WTC11 (cell line): Measurements from ENCODE around the gene SULT2B1.

Experiments used
- ATF2 ChIP-seq: sonication (generic); formaldehyde crosslinking; IDR thresholded peaks from 2 replicates; pipeline ENCODE4 v1.8.1; 2022; ENCODE audit warnings: low read depth, missing genetic modification reagents, borderline replicate concordance
- ATF3 ChIP-seq: sonication (generic); formaldehyde crosslinking; conservative IDR thresholded peaks from 2 replicates; pipeline ENCODE4 v1.8.1; 2022; ENCODE audit warnings: mild to moderate bottlenecking, missing genetic modification reagents
- CBFB ChIP-seq: sonication (generic); formaldehyde crosslinking; IDR thresholded peaks from 2 replicates; pipeline ENCODE4 v1.8.1; 2022; ENCODE audit warnings: mild to moderate bottlenecking, low read depth, missing genetic modification reagents
- CTCF ChIP-seq: fragments of 200-600 bp; IDR thresholded peaks from 2 replicates; pipeline ENCODE4 v1.8.0; 2022; ENCODE audit warnings: antibody characterized with exemption
- ETV6 ChIP-seq: sonication (generic); formaldehyde crosslinking; IDR thresholded peaks from 2 replicates; pipeline ENCODE4 v1.8.1; 2022; ENCODE audit warnings: mild to moderate bottlenecking, missing genetic modification reagents
- FOXP4 ChIP-seq: sonication (generic); formaldehyde crosslinking; IDR thresholded peaks from 2 replicates; pipeline ENCODE4 v1.8.0; 2022; ENCODE audit warnings: mild to moderate bottlenecking, missing genetic modification reagents
- MXD4 ChIP-seq: fragments of 250-450 bp; sonication (Bioruptor Pico); IDR thresholded peaks from 2 replicates; pipeline ENCODE4 v1.8.0; 2021; ENCODE audit warnings: mild to moderate bottlenecking, moderate library complexity, borderline replicate concordance
- RORB ChIP-seq: fragments of 250-450 bp; sonication (Bioruptor Pico); IDR thresholded peaks from 2 replicates; pipeline ENCODE4 v1.9.0; 2021; ENCODE audit warnings: mild to moderate bottlenecking
- SP1 ChIP-seq: sonication (generic); formaldehyde crosslinking; conservative IDR thresholded peaks from 2 replicates; pipeline ENCODE4 v1.8.1; 2022; ENCODE audit warnings: missing genetic modification reagents
- STAT6 ChIP-seq: sonication (generic); formaldehyde crosslinking; conservative IDR thresholded peaks from 2 replicates; pipeline ENCODE4 v1.8.1; 2023; ENCODE audit warnings: mild to moderate bottlenecking, low read depth, missing genetic modification reagents, moderate library complexity
- USF1 ChIP-seq: sonication (generic); formaldehyde crosslinking; IDR thresholded peaks from 2 replicates; pipeline ENCODE4 v1.8.0; 2022; ENCODE audit warnings: mild to moderate bottlenecking, missing genetic modification reagents
- ZNF232 ChIP-seq: sonication (generic); formaldehyde crosslinking; IDR thresholded peaks from 2 replicates; pipeline ENCODE4 v1.8.0; 2022; ENCODE audit warnings: mild to moderate bottlenecking, missing genetic modification reagents

- TF ChIP-seq ATF3 (no peak), CTCF (no peak), MXD4 (CRISPR knock-in tag) (no peak), SP1 (CRISPR knock-in tag) (no peak), ATF2 (no peak), CBFB (no peak), ETV6 (CRISPR knock-in tag) (no peak), RORB (no peak), STAT6 (no peak), ZNF232 (CRISPR knock-in tag) (no peak), FOXP4 (no peak), USF1 (CRISPR knock-in tag) (no peak)
Observed at GRCh38 chr19:48520134-48520533, 31.8 kb upstream of the SULT2B1 start.
